ENCODE results near the gene ELOVL7. TPM values are rescaled to one million over a fixed set of nuclear protein-coding genes. Genes with fewer than 3 reads are reported as not detected.

ELOVL7 gene
- total and polyA plus RNA-seq, 2 of the 8 experiments (the other 6 are each of a cell fraction or from before 2014, with no cell fraction given), result 3.1 to 5.1 TPM

Other genes with a start within 250 kb of the ELOVL7 start
- 64.9 and 67.4 TPM in 2 replicates for gene DEPDC1B, start 144.1 kb downstream of the ELOVL7 start, total RNA-seq (2021; fragmentation: NEBNext Ultra II Directional; extraction: Animal tissue kit (Norgen Biotek cat#: 25700))
- 24.6 and 30.8 TPM in 2 replicates for gene DEPDC1B, start 144.1 kb downstream of the ELOVL7 start, polyA plus RNA-seq (2011; rRNA removed)
- 14.8 and 17.3 TPM in 2 replicates for gene ERCC8, start 100.8 kb upstream of the ELOVL7 start, total RNA-seq (2021; fragmentation: NEBNext Ultra II Directional; extraction: Animal tissue kit (Norgen Biotek cat#: 25700))
- 13.3 and 17.3 TPM in 2 replicates for gene ERCC8, start 100.8 kb upstream of the ELOVL7 start, polyA plus RNA-seq (2011; rRNA removed)
- 46.5 and 50.8 TPM in 2 replicates for gene NDUFAF2, start 100.9 kb upstream of the ELOVL7 start, total RNA-seq (2021; fragmentation: NEBNext Ultra II Directional; extraction: Animal tissue kit (Norgen Biotek cat#: 25700))
- gene NDUFAF2, start 100.9 kb upstream of the ELOVL7 start, polyA plus RNA-seq (2011; rRNA removed), result 7.1 and 10.7 TPM in 2 replicates